ENCODE data around the gene RERG.

The RERG gene

DNA sequence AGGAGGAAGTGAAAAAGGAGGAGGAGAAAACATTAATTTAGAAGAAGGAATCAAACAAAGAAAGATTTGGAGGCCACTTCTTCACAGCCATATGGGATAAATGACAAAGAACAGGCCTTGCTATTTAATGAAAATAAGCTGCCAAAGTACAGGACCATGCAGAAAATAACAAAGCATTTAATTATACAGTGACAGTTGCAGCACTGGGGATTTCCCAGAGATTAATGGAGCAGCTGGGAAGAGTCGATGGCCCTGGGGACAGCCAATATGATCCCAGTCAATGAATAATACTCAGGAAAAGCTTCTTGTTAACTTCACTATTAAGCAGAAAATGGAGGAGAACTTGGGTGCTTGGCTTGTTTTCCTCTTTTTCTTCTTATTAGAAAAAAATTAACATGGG, 34.6 kb downstream of the RERG start:
- DNase-seq (ENCODE audit: low read depth), result no peak

DNA sequence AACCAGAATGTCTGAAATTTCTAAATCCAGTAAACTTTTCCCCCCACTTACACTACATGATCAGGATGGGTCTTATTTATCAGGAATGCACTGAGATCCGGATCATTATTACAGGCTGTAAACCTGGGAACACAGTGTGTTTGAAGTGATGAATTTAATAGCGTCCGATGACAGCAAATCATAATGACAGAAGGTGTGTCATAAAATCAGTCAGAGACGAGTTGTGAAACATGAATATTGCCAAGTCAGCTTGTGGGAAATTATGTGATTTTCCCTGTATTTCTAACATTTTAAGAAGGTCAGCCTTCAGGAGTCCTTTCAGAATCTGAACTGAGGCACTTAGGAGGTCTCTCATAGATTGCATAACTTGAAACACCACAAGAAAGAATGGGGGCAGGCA, 36.7 kb downstream of the RERG start:
- DNase-seq (ENCODE audit: low read depth), result no peak

DNA sequence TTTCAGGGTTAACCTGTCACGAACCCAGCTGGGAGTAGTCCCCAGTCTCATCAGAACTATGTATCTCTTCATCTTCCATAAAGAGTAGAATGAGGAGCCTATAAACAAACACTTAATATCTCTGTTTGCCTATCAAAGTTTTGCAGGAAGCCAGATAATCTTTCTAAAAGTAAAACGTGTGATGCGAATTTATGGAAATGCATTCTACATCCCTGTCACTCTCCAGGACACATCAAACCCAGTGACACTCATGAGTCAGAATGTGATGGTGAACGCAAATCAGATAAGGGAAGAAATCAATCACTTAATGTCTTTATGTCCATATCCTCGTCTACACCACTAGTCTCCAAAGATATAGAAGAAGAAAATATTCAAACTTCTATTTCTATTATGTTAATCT, 37.4 kb downstream of the RERG start:
- DNase-seq (ENCODE audit: low read depth), result no peak

DNA sequence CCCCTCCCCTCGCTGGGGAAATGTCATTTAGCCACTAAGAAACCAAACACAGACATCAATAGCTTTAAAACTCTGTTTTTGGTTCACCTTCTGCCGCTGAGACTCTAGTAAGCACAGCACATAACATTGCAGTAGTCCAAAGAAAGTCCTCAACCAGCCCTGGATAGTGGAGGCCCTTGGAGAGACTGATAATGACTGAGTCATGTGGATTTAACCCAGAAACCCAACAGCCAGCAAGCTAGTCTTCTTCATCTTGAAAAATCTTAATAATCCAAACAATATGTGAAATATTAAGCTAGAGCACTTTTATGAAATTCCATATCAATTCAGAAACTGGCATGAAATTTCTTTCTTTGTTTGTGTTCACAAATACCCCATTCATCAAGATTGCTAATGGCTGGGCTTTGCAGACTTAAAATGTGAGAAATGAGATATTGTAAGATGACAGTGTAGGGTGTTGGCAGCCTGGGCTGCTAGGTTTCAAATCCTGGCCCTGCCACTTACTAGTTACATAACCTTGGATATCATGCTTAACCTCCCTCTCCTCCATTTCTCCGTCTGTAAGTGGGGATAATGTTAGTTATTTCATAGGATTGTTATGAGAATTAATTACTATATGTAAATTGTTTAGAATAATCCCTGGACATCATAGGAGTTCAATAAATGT, 40.1 kb downstream of the RERG start:
- DNase-seq (ENCODE audit: low read depth), result no peak

DNA sequence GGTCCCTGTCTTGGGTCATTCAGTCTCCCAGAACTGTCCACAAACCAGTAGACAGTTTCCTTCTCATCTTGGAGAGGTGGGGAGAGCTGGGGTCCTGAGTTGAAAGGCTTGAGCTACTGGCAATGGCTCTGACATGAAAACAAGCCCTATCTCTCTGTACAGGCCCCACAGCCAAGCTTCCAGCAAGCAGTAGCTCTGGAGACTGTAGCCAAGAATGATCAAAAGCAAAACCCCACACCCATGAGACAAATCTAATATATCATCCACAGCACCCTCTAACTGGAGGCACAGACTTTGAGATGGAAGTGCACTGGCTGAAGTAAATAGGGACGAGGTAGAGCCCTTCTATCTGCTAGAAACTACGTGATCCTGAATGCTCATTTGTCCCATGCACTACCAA, 40.9 kb downstream of the RERG start:
- no peak for DNase-seq (ENCODE audit: low read depth)

DNA sequence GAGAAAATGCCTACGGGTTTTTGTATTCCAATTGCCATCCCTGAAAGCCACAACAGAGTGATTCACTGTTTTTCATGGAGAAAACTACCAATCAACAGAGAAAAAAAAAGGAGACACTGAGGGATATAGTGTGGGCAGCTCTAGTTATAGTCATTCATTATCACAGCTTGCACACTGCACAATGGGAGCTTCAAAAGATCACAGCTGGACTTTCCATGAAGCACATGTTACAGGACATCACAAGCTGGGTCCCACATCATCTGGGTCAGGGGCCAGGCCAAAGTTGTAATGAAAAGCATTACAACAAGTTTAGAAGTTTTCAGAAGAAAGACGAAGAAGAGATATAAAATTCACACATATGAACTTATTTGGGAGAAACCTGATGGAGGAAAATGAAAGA, 41.5 kb downstream of the RERG start:
- no peak for DNase-seq (ENCODE audit: low read depth)

DNA sequence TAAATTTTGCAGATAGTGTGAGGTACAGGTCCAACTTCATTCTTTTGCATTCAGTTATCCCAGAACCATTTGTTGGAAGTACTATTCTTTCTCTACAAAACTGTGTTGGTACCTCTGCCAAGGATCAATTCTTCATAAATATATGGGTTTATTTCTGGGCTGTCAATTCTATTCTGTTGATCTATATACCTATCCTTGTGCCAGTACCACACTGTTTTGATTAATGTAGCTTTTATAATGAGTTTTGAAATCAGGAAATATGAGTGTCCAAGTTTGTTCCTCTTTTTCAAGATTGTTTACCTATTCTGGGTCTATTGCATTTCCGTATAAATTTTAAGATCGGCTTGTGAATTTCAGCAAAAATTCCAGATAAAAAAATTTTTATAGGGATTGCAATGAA, 48.1 kb downstream of the RERG start:
- DNase-seq (ENCODE audit: low read depth), result no peak

DNA sequence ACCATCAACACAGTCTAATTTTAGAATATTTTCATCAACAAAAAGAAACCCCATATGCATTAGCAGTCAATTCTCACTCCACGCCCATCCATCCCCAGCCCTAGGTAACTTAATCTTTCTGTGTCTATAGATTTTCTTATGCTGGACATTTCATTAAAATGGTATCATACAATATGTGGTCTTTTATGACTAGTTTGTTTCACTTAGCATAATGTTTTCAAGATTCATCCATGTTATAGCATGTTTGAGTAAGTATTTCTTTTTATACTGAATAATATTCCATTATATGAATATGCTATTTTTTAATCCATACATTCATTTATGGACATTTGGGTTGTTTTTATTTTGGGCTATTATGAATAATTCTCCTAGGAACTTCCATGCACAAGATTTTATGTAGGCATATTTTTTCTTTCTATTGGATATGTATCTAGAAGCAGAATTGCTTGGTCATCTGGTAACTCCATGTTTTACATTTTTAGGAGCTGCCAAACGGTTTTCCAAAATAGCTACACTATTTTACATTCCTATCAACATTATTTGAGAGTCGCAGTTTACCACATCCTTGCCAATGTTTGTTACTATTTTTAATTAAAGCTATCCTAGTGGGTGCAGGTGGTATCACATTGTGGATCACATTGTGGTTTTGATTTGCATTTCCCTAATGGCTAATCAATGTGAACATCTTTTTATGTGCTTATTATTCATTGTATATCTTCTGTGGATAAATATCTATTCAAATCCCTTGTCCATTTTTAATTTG, 49.0 kb downstream of the RERG start:
- DNase-seq (ENCODE audit: low read depth), result no peak

DNA sequence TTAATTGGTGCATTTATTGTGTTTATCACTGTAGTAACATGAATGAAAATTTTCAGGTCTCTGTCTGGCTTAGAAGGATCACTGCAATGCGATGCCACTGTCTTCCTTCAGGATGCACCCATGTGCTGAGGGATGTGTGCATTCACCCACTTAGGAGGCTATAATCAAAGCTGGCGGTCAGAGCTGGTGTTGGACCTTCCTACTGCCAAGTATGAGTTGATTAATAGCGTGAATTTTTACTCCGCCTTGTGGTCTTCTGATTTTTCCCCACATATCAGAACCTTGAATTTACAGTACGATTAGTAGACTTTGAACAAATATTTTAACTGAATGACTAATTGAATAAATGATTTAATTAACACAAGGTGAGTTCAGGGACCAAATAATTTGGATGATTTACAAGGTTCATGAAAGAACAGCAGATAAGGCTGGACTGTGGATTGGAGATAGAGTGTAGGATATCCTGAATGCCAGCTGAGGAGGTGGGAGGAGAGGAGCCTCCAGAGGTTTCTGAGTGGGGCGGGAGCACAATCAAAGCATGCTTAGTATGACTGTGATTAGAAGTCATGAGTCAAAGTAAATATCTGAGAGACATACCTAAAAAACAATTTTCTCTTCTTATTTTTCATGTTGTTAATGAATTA, 50.1 kb downstream of the RERG start:
- DNase-seq (ENCODE audit: low read depth), result no peak

DNA sequence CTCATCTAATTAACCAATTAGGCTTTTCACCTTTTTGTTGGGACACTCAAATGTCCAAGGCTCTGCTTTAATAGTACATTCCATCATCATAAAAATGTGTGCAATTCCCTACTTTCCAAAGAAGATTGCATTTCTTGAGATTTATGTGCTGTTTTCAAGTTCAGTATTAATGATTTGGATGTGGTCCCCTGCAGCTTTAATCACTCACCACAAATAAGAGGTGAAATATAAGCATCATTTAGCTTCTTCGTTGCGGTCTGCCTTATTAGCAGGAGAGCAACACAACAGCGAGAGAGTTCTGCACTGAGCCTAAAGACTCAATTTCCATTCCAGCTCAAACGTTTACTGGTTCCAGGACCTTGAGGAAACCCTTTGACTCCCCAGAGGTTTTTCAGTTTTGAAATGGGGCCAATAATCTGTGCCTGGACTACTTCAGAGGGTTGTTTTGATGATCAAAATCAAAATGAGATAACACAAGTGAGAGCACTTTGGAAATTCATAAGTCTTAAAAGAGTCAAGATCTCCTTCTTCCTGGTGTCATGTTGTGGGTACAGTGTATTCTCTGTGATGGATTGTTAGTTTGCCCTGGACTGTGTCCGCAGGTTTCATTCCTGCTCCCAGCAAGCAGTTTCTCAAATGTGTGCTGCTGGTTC, 53.1 kb downstream of the RERG start:
- no peak for DNase-seq (ENCODE audit: low read depth)

DNA sequence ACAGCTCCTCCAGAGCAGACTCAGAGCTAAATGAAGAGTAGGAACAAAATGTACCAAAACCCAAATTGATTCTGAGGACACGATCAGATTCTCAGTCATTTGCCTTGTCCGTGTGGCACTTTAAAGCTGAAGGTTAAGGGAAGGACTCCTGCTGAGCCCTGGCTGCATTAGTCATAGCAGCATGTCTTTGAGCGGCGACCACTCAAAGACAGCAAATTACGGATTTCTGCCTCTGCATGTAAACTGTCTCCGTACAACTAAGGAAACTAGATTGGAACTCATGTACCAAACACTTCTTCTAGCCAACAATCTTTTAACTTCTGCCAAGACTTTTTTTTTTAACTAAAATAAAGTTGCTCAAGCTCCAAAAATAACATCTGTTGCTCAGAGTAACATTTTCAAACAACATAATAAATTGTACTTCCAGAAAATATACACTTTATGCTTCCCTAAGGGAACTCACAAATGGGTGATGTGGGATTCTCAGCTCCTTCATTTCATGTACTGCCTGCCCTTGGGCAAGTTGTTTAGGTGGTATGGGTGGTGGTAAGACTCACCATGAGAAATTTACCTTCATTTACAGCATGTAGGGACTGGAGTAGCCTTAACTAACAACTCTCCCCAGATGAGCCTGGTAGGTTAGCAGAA, 56.1 kb downstream of the RERG start:
- DNase-seq (ENCODE audit: low read depth), result no peak

DNA sequence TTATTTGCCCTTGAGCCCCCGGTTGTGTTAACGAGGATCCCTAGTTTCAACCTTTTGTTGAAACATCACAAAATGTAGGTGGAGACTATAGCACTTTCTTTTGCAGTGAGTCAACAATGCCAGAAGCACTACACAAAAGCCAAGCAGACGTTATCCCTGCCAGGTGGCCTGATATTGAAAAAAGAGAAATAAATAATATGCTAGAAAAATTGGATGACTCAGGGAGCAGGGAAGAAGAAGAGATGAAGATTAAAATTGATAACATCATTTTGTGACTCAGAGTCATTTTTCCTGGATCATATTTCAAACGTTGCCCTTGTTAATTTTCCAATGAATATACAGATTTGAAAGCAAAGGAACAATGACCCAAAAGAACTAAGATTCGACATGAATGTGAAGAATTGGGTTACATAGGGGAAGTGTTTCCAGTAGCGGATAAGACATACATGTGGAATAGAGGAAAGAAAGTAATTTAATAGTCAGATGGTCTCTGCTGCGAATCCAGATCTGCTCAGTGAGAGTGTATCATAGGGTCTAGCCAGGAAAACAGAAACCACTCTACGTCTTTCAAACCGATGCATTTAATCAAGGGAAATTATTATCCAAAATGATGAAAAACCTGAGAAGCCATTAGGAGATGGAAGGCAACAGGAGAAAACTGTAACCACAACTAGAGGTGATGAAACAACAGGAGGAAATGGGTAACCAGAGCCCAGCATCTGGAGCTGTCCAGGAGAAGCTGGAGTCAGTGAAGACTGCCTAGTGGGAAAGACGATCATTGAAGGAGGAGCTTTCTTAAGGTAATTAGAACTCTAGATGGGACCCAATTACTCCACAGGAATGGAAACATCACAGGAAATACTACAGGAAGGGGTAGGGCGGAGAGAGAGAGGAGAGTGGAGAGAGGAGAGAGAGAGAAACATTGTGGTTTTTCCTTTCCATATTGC, 57.9 kb downstream of the RERG start:
- no peak for DNase-seq (ENCODE audit: low read depth)

DNA sequence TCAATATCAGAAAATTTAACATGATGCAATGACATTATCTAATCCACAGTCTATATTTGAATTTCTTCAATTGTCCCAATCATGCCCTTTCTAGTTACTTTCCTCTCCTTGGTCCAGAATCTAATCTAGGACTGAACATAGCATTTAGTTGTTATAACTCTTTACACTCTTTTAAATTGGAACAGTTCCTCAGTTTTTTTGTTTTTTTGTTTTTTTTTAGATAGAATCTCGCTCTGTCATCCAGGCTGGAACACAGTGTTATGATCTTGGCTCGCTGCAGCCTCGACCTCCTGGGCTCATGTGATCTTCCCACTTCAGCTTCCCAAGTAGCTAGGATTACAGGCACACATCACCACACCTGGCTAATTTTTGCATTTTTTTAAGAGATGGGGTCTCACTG, 63.1 kb downstream of the RERG start:
- DNase-seq (ENCODE audit: low read depth), result no peak

DNA sequence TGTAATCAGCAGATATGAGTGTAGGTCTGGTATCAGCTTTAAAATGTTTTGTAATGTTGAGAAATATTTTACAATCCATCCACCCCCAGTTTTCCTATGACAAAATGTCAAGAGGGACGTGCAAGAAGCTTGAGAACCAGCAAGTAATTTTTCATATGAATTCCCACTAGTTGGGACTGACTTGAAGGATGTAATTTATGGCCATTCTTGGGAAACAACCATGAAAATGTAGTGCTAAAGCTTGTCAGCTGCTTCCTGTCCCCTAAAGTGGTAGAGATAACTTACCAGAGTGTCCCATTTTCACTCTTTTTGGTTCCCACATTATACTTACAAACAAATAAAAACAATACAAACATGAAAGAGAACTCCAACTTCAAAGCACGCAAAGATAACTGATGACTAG, 63.9 kb downstream of the RERG start:
- DNase-seq (ENCODE audit: low read depth), result no peak

DNA sequence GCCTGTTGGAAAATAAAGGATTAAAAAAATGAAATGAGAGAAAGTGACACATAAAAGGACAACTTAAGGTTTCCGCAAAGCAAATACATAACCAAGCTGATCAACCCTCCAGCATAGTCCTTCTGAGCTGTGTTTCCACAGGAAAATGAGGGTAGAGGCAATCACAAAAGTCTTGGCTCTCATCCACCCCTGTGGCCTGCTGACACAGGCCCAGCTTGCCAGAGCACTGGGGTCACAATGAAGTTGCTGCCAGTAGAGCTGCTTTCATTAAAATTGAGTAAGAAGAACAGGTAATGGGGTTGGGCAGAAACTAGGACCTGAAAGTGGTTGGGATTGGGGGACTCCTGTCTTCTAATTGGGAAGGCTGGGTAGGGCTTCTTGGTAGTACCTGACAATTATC, 65.9 kb downstream of the RERG start:
- no peak for DNase-seq (ENCODE audit: low read depth)

DNA sequence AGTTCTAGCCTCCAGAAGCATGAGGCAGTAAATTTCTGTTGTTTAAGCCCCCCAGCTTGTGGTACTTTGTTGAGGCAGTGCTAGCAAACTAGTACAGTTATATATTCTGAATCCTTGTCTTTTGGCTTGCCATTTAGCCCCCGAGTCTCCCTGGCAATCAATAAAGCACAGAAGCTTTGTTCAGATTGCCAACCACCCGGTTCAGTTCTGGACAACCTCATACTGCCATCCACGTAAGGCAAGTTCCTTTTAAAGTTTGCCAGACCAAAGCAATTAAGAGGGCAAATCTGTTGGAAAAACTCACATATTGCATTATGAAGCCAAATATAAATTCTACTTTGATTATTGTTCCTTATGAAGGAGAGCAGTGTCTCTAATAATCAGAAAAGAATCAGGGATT, 67.1 kb downstream of the RERG start:
- DNase-seq (ENCODE audit: low read depth), result no peak

DNA sequence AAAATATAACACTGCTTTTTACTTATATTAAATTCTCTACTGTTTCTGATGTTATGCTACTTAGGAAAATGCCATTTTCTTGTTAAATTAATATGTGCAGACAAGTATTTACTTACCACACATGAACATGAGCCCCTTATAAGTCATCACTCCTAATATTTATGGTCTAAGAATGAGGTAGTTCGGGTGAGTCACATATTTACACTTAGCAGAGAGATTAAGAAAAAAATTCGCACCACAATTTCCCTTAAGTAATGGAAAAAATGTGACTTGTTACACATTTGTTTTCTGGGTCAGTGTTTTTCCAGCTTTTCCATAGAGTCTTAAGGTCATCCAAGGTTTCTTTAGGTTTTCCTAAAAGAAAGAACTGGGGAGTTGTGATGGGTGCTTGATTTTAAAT, 68.3 kb downstream of the RERG start:
- no peak for DNase-seq (ENCODE audit: low read depth)

DNA sequence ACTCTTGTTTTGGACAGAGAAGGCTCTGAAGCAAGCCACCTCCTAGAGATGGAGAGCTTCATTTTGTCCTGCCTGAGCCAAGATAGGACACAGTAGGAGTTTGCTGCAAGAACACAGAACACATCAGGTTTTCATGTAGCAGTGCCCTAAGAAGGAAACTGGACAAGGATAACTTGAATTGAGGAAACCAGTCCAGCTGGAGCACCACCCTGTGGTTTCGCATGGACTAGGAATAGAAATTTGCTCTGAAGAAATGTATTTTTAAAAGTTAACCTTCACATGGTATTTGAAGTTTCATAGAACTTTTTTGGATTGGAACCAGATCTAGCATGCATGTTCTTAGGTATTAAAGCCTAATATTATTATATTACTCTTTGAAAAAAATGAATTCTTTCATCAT, 68.8 kb downstream of the RERG start:
- DNase-seq (ENCODE audit: low read depth), result no peak

DNA sequence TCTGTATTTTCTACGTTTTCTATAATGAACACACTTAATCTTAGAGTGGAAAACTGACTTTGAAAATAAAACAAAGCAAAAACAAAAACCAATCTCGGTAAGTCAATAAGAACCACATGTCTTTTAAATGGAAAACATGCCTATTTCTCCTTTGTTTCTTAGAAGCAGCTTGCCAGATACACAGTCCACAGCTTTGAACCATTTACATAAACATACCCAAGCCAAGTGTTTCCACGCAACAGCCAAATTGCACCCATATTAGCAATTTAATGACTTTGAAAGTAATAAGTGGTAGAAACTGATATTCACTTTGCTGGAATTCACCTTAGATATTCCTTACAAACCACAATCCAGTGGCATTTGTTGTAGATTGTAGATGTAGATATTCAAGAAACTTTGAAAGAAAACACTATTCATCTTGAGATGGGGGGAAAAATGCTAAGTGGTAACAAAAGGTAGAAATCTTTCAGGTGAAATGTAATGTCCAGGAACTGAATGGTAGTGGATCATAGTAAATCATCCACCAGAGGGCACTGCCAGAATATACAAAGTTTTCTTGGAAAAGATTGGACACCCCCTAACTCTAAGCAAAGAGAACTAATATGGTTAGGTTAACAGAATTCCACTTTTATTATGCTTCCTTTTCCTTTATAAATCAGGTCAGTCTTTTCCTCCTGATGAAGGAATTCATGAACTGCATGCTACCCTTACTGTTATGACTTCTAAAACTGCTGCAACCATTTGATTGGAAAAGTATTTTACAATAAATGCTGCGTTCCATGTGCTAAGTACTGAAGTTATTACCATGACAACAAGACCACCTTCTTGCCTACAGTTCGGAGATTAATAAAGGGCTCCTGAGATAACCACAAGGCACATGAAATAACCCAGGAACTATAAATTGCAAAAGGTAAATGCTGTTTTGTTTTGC, 69.8 kb downstream of the RERG start:
- DNase-seq (ENCODE audit: low read depth), result no peak

DNA sequence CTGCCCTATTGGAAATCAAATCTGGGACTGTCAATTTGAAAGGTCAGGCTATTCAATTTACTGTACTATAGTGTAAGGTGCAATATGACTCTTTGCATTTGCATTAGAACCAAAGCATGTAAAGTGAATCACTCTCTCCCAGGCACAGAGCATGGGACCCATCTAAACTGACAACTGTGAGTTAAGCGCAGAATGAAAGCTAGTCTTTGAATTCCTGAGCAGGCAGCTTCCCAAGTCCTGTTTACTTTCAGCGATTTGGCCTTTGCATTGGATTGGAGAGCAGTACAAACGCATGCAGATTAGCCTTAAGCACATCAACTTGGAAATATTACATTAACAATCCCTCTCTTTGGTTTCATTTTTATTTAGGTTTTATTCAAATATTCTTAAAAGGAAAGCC, 74.6 kb downstream of the RERG start:
- no peak for DNase-seq (ENCODE audit: low read depth)
